Lower lobe of right lung (tissue), 2 donors: ENCODE data around the gene HSPA12B. TPM values are rescaled to one million over a fixed set of nuclear protein-coding genes. Genes with fewer than 3 reads are reported as not detected.
A peak's percentile ranks its signal among the peaks of the same experiment; 100 is the strongest.

ENCODE experiments used
- ATAC-seq, 2 donors: fragments of 200-7000 bp; cut with Tn5 transposase; one replicate each; pipeline ENCODE4 v1.9.1; 2020 to 2022; ENCODE audit warnings: mild to moderate bottlenecking in 2 of 2, moderate library complexity in 2 of 2
- DNase-seq: peaks from one replicate; pipeline ENCODE4 v3.0.0-alpha.2; 2020
- H3K27ac ChIP-seq: fragments of 200-600 bp; one replicate; pipeline ENCODE4 v1.8.0; 2022
- H3K27me3 ChIP-seq: fragments of 200-600 bp; one replicate; pipeline ENCODE4 v1.8.0; 2022; ENCODE audit warnings: low read depth
- H3K36me3 ChIP-seq: fragments of 200-600 bp; one replicate; pipeline ENCODE4 v1.8.0; 2022; ENCODE audit warnings: mild to moderate bottlenecking
- H3K4me1 ChIP-seq: fragments of 200-600 bp; one replicate; pipeline ENCODE4 v1.8.0; 2022
- H3K4me3 ChIP-seq: fragments of 200-600 bp; one replicate; pipeline ENCODE4 v1.8.0; 2022; ENCODE audit warnings: mild to moderate bottlenecking
- H3K9me3 ChIP-seq: fragments of 200-600 bp; one replicate; pipeline ENCODE4 v1.8.0; 2022
- intact Hi-C: fragments of 100-400 bp; cut with DNase I; formaldehyde crosslinking; loops from one replicate; pipeline ENCODE4 v1.11.0; 2022
- total RNA-seq: library from RNA; stranded (reverse); fragmentation: NEBNext Ultra II Directional; extraction: Animal tissue kit (Norgen Biotek cat#: 25700); gene quantifications from one replicate; pipeline ENCODE4 v1.2.1, GENCODE V29; 2021
- TF ChIP-seq, protein P1 (sequence below): fragments of 200-600 bp; IDR thresholded peaks from one replicate; pipeline ENCODE4 v1.8.0; 2022; ENCODE audit warnings: antibody characterized with exemption, mild to moderate bottlenecking
- donor health status: DM: no; HTN: yes; CAD: no; lungs with severe emphysema.

Gene HSPA12B
- total RNA-seq, 1 donor from 2014 or later = 36.9 TPM

DNA sequence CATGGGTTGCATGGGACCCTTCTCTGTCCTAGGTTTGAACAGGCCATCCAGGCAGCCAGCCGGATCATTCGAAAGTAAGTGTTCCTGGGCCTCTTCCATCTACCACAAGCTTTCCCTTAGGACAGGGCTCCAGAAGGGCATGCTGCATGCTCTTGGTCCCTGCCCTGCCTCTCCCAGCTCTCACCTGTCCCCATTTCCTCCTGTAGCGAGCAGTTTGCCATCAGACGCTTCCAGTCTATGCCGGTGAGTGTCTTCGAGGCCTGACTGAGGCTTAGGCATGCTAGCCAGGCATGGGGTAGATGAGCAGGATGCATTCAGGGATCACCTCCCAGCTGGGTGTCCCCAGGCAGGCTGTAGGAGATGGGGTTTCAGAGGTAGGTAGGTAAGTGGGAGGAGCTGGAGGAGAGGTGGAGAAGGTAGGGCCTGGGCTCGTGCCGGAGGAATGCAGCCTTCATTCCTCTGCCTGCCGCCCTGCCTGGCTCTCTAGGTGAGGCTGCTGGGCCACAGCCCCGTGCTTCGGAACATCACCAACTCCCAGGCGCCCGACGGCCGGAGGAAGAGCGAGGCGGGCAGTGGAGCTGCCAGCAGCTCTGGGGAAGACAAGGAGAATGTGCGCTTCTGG, 67.9 kb downstream of the HSPA12B start:
- intact Hi-C loops = no loop called here
- DNase-seq (peak; percentile 53), ATAC-seq (peak in 1 of 2 donors; percentile 17)
- Histone ChIP-seq H3K36me3 (peaks cover 75% of the 10 kb centered on the region), H3K4me1 (peaks cover 91% of the 10 kb centered on the region), H3K27ac (peak overlapping the region; percentile 83), H3K4me3 (peak overlapping the region; percentile 14), H3K9me3 (no peaks in the 10 kb centered on the region), H3K27me3 (no peaks in the 10 kb centered on the region)
- TF ChIP-seq, protein P1, sequence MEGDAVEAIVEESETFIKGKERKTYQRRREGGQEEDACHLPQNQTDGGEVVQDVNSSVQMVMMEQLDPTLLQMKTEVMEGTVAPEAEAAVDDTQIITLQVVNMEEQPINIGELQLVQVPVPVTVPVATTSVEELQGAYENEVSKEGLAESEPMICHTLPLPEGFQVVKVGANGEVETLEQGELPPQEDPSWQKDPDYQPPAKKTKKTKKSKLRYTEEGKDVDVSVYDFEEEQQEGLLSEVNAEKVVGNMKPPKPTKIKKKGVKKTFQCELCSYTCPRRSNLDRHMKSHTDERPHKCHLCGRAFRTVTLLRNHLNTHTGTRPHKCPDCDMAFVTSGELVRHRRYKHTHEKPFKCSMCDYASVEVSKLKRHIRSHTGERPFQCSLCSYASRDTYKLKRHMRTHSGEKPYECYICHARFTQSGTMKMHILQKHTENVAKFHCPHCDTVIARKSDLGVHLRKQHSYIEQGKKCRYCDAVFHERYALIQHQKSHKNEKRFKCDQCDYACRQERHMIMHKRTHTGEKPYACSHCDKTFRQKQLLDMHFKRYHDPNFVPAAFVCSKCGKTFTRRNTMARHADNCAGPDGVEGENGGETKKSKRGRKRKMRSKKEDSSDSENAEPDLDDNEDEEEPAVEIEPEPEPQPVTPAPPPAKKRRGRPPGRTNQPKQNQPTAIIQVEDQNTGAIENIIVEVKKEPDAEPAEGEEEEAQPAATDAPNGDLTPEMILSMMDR = no peak

DNA sequence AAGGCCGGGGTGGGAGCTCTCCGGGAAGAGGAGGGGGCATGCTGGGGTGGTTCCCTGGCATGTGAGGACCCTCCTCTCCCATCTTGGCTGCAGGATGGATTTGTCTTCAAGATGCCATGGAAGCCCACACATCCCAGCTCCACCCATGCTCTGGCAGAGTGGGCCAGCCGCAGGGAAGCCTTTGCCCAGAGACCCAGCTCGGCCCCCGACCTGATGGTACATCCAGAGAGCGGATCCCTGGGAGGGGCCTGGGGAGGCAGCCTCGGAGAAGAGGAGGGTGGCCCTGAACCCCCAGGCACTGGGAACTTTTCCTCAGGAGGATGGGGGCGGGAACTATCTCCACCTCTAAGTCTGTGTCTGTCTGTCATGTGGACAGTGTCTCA, 68.4 kb downstream of the HSPA12B start:
- TF ChIP-seq, protein P1 = no peak
- DNase-seq = peak; percentile 47
- peaks cover 80% of the 10 kb centered on the region for H3K36me3 ChIP-seq
- peak overlapping the region; percentile 14 for H3K4me3 ChIP-seq
- ATAC-seq = no peak
- no peaks in the 10 kb centered on the region for H3K27me3 ChIP-seq
- no peaks in the 10 kb centered on the region for H3K9me3 ChIP-seq
- intact Hi-C loops = no loop called here
- H3K4me1 ChIP-seq = peaks cover 96% of the 10 kb centered on the region
- H3K27ac ChIP-seq = peak overlapping the region; percentile 83

DNA sequence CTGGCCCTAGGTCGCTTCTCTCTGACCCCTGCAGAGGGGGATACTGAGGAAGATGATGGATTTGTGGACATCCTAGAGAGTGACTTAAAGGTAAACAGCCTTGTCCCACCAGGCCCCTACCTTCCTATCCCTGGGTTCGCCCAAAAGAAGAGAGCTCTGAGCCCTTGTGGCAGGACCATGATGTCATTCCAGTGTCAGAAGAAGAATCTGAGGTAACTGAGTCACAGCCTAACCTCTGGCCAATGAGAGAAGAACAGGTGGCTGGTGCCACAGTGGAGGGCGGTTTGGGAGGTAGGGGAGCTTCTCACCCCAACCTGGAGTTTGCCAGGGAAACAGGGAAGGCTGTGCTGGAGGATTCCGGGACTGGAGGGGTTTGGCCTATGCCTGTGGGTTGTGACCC, 68.8 kb downstream of the HSPA12B start:
- Histone ChIP-seq H3K27me3 (no peaks in the 10 kb centered on the region), H3K9me3 (no peaks in the 10 kb centered on the region), H3K36me3 (peaks cover 82% of the 10 kb centered on the region), H3K4me3 (no peak overlapping the region), H3K4me1 (peaks cover 100% of the 10 kb centered on the region), H3K27ac (peak overlapping the region; percentile 83)
- peak; percentile 6 for DNase-seq
- intact Hi-C loops = no loop called here
- ATAC-seq = no peak
- TF ChIP-seq, protein P1 = no peak

DNA sequence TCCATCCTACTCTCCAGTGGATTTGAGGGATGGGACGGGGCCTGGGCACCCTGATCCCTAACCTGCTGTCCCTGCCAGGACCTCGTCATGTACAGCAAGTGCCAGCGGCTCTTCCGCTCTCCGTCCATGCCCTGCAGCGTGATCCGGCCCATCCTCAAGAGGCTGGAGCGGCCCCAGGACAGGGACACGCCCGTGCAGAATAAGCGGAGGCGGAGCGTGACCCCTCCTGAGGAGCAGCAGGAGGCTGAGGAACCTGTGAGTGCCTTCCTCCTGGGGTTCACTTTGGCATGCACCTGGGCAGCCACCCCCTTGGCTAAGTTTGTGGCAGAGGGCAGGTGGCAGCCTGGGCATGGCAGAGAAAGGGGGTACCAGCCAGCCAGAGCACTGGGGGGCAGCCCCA, 69.4 kb downstream of the HSPA12B start:
- peak; percentile 17 to 19 for ATAC-seq
- Histone ChIP-seq H3K27me3 (no peaks in the 10 kb centered on the region), H3K9me3 (no peaks in the 10 kb centered on the region), H3K4me3 (no peak overlapping the region), H3K27ac (peak overlapping the region; percentile 83), H3K4me1 (peaks cover 100% of the 10 kb centered on the region), H3K36me3 (peaks cover 82% of the 10 kb centered on the region)
- DNase-seq = peak; percentile 66
- TF ChIP-seq, protein P1 = no peak
- intact Hi-C loops = no loop called here

Other genes with a start within 250 kb of the HSPA12B start
- gene GFRA4, start 69.3 kb upstream of the HSPA12B start, total RNA-seq = not detected
- 11.7 TPM for gene ADAM33, start 50.7 kb upstream of the HSPA12B start, total RNA-seq
- gene SIGLEC1, start 20.1 kb upstream of the HSPA12B start, total RNA-seq = 114 TPM
- 33.2 TPM for gene ADISSP, start 35.1 kb downstream of the HSPA12B start, total RNA-seq
- gene SPEF1, start 48.8 kb downstream of the HSPA12B start, total RNA-seq = 3.9 TPM
- gene CENPB, start 54.1 kb downstream of the HSPA12B start, total RNA-seq = 76.2 TPM
- 97.7 TPM for gene CDC25B, start 63.6 kb downstream of the HSPA12B start, total RNA-seq
- 11.1 TPM for gene AP5S1, start 87.9 kb downstream of the HSPA12B start, total RNA-seq
- gene MAVS, start 114.1 kb downstream of the HSPA12B start, total RNA-seq = 42.9 TPM
- gene PANK2, start 156.7 kb downstream of the HSPA12B start, total RNA-seq = 39.1 TPM